BJ (cell line): ENCODE data around the gene SEBOX. TPM values are rescaled to one million over a fixed set of nuclear protein-coding genes. Genes with fewer than 3 reads are reported as not detected.

Experiments used
- CTCF ChIA-PET: fragments of 350-600 bp; formaldehyde crosslinking; extraction: SDS; loops from one replicate; lab custom pipeline; 2021; ENCODE audit warnings: antibody characterized with exemption, inconsistent platforms; lab: Yijun Ruan, JAX
- POLR2A ChIA-PET: fragments of 300-600 bp; sonication (Branson Sonifier 250); formaldehyde crosslinking; extraction: SDS; loops from one replicate; lab custom pipeline; 2021; ENCODE audit warnings: antibody characterized with exemption; lab: Charles Lee
- DNase-seq: peaks from one replicate; pipeline ENCODE4 v3.0.0-alpha.2; 2011; ENCODE audit warnings: low read depth
- H3K27me3 ChIP-seq: 2 replicates; pipeline ENCODE4 v1.6.0; 2011; ENCODE audit warnings: low read length; ENCODE audit not compliant: control insufficient read depth, insufficient read depth
- H3K36me3 ChIP-seq: 2 replicates; pipeline ENCODE4 v1.5.1; 2011; ENCODE audit warnings: low read length; ENCODE audit not compliant: control insufficient read depth, insufficient read depth
- H3K4me3 ChIP-seq: 2 replicates; pipeline ENCODE4 v1.5.1; 2011; ENCODE audit warnings: low read depth, mild to moderate bottlenecking, control low read depth, low read length
- polyA minus RNA-seq: library from RNA; depleted of rRNA, polyadenylated mRNA; stranded (reverse); fragments of >200 nt; gene quantifications from 2 replicates; pipeline ENCODE4 v1.2.3, GENCODE V29; 2011; rRNA and poly(A)+ RNA removed
- polyA plus RNA-seq: library from polyadenylated mRNA; depleted of rRNA; stranded (reverse); fragments of >200 nt; gene quantifications from 2 replicates; pipeline ENCODE4 v1.2.3, GENCODE V29; 2011; rRNA removed
- TF ChIP-seq, protein P1 (sequence below): IDR thresholded peaks from 2 replicates; pipeline ENCODE4 v1.5.1; 2011; ENCODE audit warnings: low read depth, mild to moderate bottlenecking, control low read depth, inconsistent platforms, low read length, moderate library complexity; ENCODE audit not compliant: insufficient read depth

SEBOX gene, protein sequence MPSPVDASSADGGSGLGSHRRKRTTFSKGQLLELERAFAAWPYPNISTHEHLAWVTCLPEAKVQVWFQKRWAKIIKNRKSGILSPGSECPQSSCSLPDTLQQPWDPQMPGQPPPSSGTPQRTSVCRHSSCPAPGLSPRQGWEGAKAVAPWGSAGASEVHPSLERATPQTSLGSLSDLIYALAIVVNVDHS
- polyA plus RNA-seq, result not detected in 2 replicates
- polyA minus RNA-seq, result not detected in 2 replicates

DNA sequence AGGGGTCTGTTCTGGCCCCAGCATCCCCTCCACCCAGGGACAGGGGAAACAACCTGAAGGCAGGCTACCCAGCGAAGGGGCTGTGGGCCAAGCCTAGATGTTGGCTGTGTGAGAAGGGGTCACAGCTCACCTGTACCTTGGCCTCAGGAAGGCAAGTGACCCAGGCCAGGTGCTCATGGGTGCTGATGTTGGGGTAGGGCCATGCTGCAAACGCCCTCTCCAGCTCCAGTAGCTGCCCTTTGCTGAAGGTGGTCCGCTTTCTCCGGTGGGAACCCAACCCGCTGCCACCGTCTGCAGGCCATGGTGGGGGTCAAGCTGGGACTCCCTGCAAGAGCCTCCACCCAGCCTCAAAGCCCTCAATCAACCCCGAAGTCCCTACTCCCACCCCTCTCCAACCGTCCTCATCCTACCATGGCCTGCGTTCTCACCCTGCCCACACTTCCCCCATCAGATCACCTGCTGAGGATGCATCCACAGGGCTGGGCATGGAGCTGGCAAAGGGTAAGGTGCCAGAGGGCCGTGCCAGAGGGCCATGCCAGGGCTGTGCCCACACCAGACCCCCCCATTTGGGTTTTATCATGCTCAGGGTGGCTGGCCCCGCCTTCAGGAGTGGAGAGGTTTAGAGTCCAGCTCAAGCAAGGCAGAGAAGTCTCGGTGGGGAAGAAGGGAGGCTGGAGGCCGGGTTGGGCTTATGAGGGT is at the start of gene SEBOX:
Gene SEBOX (minus strand): TSS at position 535 of the 699 bp plus-strand sequence. CDS start 48 bp downstream, at position 487.
- no peak for DNase-seq
- CTCF ChIA-PET, result no interaction called here
- TF ChIP-seq, protein P1, sequence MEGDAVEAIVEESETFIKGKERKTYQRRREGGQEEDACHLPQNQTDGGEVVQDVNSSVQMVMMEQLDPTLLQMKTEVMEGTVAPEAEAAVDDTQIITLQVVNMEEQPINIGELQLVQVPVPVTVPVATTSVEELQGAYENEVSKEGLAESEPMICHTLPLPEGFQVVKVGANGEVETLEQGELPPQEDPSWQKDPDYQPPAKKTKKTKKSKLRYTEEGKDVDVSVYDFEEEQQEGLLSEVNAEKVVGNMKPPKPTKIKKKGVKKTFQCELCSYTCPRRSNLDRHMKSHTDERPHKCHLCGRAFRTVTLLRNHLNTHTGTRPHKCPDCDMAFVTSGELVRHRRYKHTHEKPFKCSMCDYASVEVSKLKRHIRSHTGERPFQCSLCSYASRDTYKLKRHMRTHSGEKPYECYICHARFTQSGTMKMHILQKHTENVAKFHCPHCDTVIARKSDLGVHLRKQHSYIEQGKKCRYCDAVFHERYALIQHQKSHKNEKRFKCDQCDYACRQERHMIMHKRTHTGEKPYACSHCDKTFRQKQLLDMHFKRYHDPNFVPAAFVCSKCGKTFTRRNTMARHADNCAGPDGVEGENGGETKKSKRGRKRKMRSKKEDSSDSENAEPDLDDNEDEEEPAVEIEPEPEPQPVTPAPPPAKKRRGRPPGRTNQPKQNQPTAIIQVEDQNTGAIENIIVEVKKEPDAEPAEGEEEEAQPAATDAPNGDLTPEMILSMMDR, result no peak
- POLR2A ChIA-PET, result no interaction called here
- Histone ChIP-seq H3K4me3 (no peak within 1 kb of the TSS), H3K27me3 (no peaks in the 10 kb centered on the region), H3K36me3 (peaks cover 21% of the 10 kb centered on the region)

DNA sequence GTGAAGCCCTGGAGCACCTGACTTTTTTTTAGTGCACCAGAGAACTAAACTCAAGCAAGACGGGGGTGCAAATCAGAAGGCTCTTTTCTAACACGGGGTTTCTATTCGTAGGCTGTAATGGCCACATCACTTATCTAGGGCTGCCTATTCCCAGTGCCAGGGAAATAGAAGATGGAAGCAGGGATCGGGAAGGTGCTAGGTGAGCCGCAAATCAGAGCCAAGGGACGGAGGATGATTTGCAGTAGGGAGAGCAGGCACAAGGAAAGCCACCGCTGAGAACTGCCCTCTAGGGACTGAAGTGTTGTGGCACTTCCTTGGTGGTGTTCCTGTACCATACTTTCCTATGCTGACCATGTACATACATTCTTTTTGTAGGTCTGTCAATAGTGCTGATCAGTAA is 48.8 kb upstream of the SEBOX start:
- H3K36me3 ChIP-seq, result no peaks in the 10 kb centered on the region
- ChIA-PET POLR2A (interaction anchor here (0.6 kb wide), 1 partner anchor 13 kb away, joined by 3 read pairs; no protein-coding TSS in a partner anchor), CTCF (no interaction called here)
- no peak for DNase-seq
- peaks cover 10% of the 10 kb centered on the region for H3K27me3 ChIP-seq
- TF ChIP-seq, protein P1, result no peak
- H3K4me3 ChIP-seq, result no peak overlapping the region

DNA sequence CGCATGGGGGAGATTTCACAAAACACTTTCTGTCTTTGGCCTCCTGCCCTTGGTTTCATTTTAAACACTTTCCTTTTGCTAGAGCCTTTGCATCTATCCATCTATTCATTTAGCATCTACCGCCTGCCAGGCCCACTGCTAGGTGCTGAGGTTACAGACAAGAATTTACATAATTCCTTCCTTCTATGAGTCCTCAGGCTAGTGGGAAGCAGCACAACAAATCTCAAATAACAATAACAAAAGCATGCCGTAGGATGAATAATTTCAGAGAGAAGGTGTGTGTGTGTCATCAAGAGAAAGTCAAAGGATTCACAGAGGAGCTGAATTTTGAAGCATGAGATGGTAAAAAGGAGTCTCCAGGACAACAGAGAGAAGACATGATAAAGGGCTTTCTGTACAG is 47.1 kb upstream of the SEBOX start:
- H3K36me3 ChIP-seq, result no peaks in the 10 kb centered on the region
- H3K4me3 ChIP-seq, result no peak overlapping the region
- TF ChIP-seq, protein P1, result no peak
- H3K27me3 ChIP-seq, result peaks cover 10% of the 10 kb centered on the region
- no peak for DNase-seq
- POLR2A ChIA-PET, result no interaction called here
- CTCF ChIA-PET, result no interaction called here

DNA sequence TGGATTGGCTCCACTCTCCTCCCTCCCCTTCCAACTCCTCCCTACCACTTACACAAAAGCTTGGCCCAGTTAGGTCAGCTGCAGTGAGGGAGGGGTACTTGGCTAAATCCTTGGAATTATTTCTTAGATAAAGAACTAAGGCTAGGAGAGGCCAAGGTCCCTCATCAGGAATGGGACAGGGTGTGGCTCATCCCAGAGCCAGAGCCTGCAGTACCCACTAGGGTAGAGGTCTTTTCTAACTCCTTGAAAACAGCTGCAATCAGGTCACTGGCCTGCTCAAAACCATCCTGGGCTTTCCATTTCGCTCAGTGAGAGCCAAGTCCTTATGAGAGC is 42.9 kb upstream of the SEBOX start:
- DNase-seq, result no peak
- TF ChIP-seq, protein P1, result no peak
- Histone ChIP-seq H3K36me3 (no peaks in the 10 kb centered on the region; the same call in 1 of the 2 replicates), H3K4me3 (no peak overlapping the region), H3K27me3 (peaks cover 3% of the 10 kb centered on the region)
- POLR2A ChIA-PET, result no interaction called here
- CTCF ChIA-PET, result interaction anchor here (1.0 to 1.2 kb wide), 3 partner anchors 9 to 175 kb away, joined by 3 to 8 read pairs (median 4); no protein-coding TSS in a partner anchor
